ENCODE results near the gene SLC24A3. TPM values are rescaled to one million over a fixed set of nuclear protein-coding genes. Genes with fewer than 3 reads are reported as not detected.

The SLC24A3 gene
- total RNA-seq, 1 donor from 2014 or later: 0.21 TPM

GRCh38 chr20:19715986-19716385 is 503.5 kb downstream of the SLC24A3 start:
- H3K4me3 Mint-ChIP-seq: no peak overlapping the region
- Histone ChIP-seq H3K9me3 (ENCODE audit: low read depth) (no peaks in the 10 kb centered on the region), H3K4me3 (no peak overlapping the region), H3K4me1 (no peaks in the 10 kb centered on the region), H3K36me3 (no peaks in the 10 kb centered on the region), H4K20me1 (ENCODE audit: low read depth) (no peaks in the 10 kb centered on the region), H3K79me2 (ENCODE audit: low read depth) (no peaks in the 10 kb centered on the region), H2AFZ (replicated peaks) (no peak overlapping the region), H3K27me3 (no peaks in the 10 kb centered on the region), H3K27ac (no peak overlapping the region), H3K4me2 (no peak overlapping the region), H3F3A (ENCODE audit: low read depth) (no peaks in the 10 kb centered on the region), H3K9ac (no peak overlapping the region)
- H3K4me1 Mint-ChIP-seq: peaks cover 18% of the 10 kb centered on the region
- peaks cover 4% of the 10 kb centered on the region for H3K27me3 Mint-ChIP-seq (ENCODE audit: insufficient read depth, low read depth)
- peaks cover 5% of the 10 kb centered on the region for H3K9me3 Mint-ChIP-seq
- TF ChIP-seq EZH2 (IDR thresholded peaks at IDR 0.05): no peak
- TF ChIP-seq EZH2phosphoT487 (IDR thresholded peaks at IDR 0.05): no peak
- TF ChIP-seq, protein P1, sequence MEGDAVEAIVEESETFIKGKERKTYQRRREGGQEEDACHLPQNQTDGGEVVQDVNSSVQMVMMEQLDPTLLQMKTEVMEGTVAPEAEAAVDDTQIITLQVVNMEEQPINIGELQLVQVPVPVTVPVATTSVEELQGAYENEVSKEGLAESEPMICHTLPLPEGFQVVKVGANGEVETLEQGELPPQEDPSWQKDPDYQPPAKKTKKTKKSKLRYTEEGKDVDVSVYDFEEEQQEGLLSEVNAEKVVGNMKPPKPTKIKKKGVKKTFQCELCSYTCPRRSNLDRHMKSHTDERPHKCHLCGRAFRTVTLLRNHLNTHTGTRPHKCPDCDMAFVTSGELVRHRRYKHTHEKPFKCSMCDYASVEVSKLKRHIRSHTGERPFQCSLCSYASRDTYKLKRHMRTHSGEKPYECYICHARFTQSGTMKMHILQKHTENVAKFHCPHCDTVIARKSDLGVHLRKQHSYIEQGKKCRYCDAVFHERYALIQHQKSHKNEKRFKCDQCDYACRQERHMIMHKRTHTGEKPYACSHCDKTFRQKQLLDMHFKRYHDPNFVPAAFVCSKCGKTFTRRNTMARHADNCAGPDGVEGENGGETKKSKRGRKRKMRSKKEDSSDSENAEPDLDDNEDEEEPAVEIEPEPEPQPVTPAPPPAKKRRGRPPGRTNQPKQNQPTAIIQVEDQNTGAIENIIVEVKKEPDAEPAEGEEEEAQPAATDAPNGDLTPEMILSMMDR (IDR thresholded peaks at IDR 0.05): no peak
- no peak for DNase-seq (ENCODE audit: low spot score)
- H3K27ac Mint-ChIP-seq: no peak overlapping the region
- H3K36me3 Mint-ChIP-seq: no peaks in the 10 kb centered on the region

- Histone ChIP-seq H3K9me3 (ENCODE audit: low read depth) (no peaks in the 10 kb centered on the region), H3K9ac (no peak overlapping the region), H3K27me3 (no peaks in the 10 kb centered on the region), H3K4me1 (no peaks in the 10 kb centered on the region), H2AFZ (replicated peaks) (no peak overlapping the region), H3F3A (ENCODE audit: low read depth) (no peaks in the 10 kb centered on the region), H3K36me3 (no peaks in the 10 kb centered on the region), H3K4me2 (no peak overlapping the region), H4K20me1 (ENCODE audit: low read depth) (no peaks in the 10 kb centered on the region), H3K27ac (no peak overlapping the region), H3K79me2 (ENCODE audit: low read depth) (no peaks in the 10 kb centered on the region), H3K4me3 (no peak overlapping the region)
- H3K36me3 Mint-ChIP-seq: no peaks in the 10 kb centered on the region
- peaks cover 2% of the 10 kb centered on the region for H3K27me3 Mint-ChIP-seq (ENCODE audit: insufficient read depth, low read depth)
- TF ChIP-seq EZH2phosphoT487 (IDR thresholded peaks at IDR 0.05) (no peak), EZH2 (IDR thresholded peaks at IDR 0.05) (no peak)
- TF ChIP-seq, protein P1 (IDR thresholded peaks at IDR 0.05): no peak
- DNase-seq (ENCODE audit: low spot score): no peak
- H3K4me1 Mint-ChIP-seq: peaks cover 9% of the 10 kb centered on the region
- no peak overlapping the region for H3K4me3 Mint-ChIP-seq
- no peak overlapping the region for H3K27ac Mint-ChIP-seq
- H3K9me3 Mint-ChIP-seq: peaks cover 5% of the 10 kb centered on the region
Measured at GRCh38 chr20:19718880-19719279, 506.4 kb downstream of the SLC24A3 start.

- H3K36me3 Mint-ChIP-seq: no peaks in the 10 kb centered on the region
- peaks cover 3% of the 10 kb centered on the region for H3K4me1 Mint-ChIP-seq
- no peaks in the 10 kb centered on the region for H3K27me3 Mint-ChIP-seq (ENCODE audit: insufficient read depth, low read depth)
- Histone ChIP-seq H3K79me2 (ENCODE audit: low read depth) (no peaks in the 10 kb centered on the region), H3F3A (ENCODE audit: low read depth) (no peaks in the 10 kb centered on the region), H4K20me1 (ENCODE audit: low read depth) (no peaks in the 10 kb centered on the region), H2AFZ (replicated peaks) (no peak overlapping the region), H3K9ac (no peak overlapping the region), H3K27me3 (no peaks in the 10 kb centered on the region), H3K4me3 (no peak overlapping the region), H3K4me1 (no peaks in the 10 kb centered on the region), H3K27ac (no peak overlapping the region), H3K36me3 (no peaks in the 10 kb centered on the region), H3K4me2 (no peak overlapping the region), H3K9me3 (ENCODE audit: low read depth) (no peaks in the 10 kb centered on the region)
- no peak for TF ChIP-seq EZH2 (IDR thresholded peaks at IDR 0.05)
- TF ChIP-seq EZH2phosphoT487 (IDR thresholded peaks at IDR 0.05): no peak
- TF ChIP-seq, protein P1 (IDR thresholded peaks at IDR 0.05): no peak
- H3K27ac Mint-ChIP-seq: no peak overlapping the region
- no peak for DNase-seq (ENCODE audit: low spot score)
- H3K9me3 Mint-ChIP-seq: no peaks in the 10 kb centered on the region
- H3K4me3 Mint-ChIP-seq: no peak overlapping the region
Measured at GRCh38 chr20:19720991-19721390, 508.5 kb downstream of the SLC24A3 start.
